ENCODE results near the gene SLC5A3.

DNA sequence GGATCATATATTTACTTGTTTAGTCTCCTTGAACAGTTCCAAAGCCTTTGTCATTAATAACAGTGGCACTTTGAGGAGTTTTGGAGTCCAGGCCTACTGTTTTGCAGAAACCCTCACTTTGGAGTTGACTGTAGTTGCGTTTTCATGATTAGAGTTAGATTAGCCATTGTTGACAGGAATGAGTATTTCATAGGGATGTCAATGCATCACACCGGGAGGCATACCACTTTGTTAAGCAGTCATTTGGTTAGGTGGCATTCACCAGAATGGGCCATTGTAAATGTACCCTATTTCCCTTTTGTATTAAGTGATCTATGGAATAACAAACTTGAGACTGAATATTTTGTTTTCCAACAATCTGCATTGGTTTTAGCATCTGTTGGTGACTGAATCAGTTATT lies 11.8 kb downstream of the SLC5A3 start:
- TF ChIP-seq, protein P1, sequence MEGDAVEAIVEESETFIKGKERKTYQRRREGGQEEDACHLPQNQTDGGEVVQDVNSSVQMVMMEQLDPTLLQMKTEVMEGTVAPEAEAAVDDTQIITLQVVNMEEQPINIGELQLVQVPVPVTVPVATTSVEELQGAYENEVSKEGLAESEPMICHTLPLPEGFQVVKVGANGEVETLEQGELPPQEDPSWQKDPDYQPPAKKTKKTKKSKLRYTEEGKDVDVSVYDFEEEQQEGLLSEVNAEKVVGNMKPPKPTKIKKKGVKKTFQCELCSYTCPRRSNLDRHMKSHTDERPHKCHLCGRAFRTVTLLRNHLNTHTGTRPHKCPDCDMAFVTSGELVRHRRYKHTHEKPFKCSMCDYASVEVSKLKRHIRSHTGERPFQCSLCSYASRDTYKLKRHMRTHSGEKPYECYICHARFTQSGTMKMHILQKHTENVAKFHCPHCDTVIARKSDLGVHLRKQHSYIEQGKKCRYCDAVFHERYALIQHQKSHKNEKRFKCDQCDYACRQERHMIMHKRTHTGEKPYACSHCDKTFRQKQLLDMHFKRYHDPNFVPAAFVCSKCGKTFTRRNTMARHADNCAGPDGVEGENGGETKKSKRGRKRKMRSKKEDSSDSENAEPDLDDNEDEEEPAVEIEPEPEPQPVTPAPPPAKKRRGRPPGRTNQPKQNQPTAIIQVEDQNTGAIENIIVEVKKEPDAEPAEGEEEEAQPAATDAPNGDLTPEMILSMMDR (IDR thresholded peaks at IDR 0.05) = no peak
- TF ChIP-seq ZFX (IDR thresholded peaks at IDR 0.05; ENCODE audit: borderline replicate concordance) = no peak
